MM.1S (cell line): ENCODE data around the gene ALPL.

Source experiments
- EZH2 ChIP-seq: fragments of 300-600 bp; sonication (generic); optimal IDR thresholded peaks from 2 replicates; pipeline ENCODE3; 2017; ENCODE audit warnings: low read depth, mild to moderate bottlenecking, antibody characterized with exemption, low read length, mixed read lengths
- EZH2phosphoT487 ChIP-seq: fragments of 300-600 bp; sonication (generic); IDR thresholded peaks from 2 replicates; pipeline ENCODE4 v1.6.1; 2018; ENCODE audit warnings: antibody characterized with exemption, low read length
- TF ChIP-seq, protein P1 (sequence below): fragments of 300-600 bp; sonication (generic); IDR thresholded peaks from 2 replicates; pipeline ENCODE4 v1.5.1; 2016; ENCODE audit warnings: antibody characterized with exemption, low read length, mixed read lengths

DNA sequence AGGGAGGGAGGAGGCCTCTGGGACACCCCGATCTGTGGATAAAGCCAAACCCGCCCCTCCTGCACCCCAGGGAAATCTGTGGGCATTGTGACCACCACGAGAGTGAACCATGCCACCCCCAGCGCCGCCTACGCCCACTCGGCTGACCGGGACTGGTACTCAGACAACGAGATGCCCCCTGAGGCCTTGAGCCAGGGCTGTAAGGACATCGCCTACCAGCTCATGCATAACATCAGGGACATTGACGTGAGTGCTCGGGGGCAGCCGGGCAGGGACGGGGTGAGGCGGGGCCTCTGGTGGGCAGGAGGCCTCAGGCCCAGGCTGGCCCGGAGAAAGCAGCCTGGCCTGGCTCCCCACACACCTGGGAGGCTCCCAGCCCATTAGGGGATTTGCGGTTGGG lies 54.7 kb downstream of the ALPL start:
- TF ChIP-seq, protein P1, sequence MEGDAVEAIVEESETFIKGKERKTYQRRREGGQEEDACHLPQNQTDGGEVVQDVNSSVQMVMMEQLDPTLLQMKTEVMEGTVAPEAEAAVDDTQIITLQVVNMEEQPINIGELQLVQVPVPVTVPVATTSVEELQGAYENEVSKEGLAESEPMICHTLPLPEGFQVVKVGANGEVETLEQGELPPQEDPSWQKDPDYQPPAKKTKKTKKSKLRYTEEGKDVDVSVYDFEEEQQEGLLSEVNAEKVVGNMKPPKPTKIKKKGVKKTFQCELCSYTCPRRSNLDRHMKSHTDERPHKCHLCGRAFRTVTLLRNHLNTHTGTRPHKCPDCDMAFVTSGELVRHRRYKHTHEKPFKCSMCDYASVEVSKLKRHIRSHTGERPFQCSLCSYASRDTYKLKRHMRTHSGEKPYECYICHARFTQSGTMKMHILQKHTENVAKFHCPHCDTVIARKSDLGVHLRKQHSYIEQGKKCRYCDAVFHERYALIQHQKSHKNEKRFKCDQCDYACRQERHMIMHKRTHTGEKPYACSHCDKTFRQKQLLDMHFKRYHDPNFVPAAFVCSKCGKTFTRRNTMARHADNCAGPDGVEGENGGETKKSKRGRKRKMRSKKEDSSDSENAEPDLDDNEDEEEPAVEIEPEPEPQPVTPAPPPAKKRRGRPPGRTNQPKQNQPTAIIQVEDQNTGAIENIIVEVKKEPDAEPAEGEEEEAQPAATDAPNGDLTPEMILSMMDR: no peak
- TF ChIP-seq EZH2phosphoT487 (no peak), EZH2 (no peak)
